Myocyte (in vitro differentiated cells): ENCODE results near the gene CASKIN1. TPM values are rescaled to one million over a fixed set of nuclear protein-coding genes. Genes with fewer than 3 reads are reported as not detected.
"Not testable (repeated sequence)": the region's sequence is repeated elsewhere in the genome, so short reads cannot be mapped to it uniquely, and the experiment has no call there.

Experiments
- DNase-seq: peaks from one replicate; pipeline ENCODE4 v3.0.0-alpha.2; 2012; ENCODE audit warnings: low read depth
- microRNA counts: library from miRNA; unstranded; fragments of <30 nt; microRNA quantifications from one replicate; lab custom pipeline; 2016
- microRNA-seq: library from miRNA; unstranded; fragments of <30 nt; microRNA quantifications from one replicate; pipeline ENCODE4, GENCODE V29; 2016
- total RNA-seq: library from RNA; depleted of rRNA; stranded (reverse); fragments of >200 nt; gene quantifications from 2 replicates; pipeline ENCODE4 v1.2.3, GENCODE V29; 2014

Gene CASKIN1
- total RNA-seq, 1 donor from 2014 or later, result 1.0 TPM

GRCh38 chr16:2143878-2144485 is 52.4 kb downstream of the CASKIN1 start:
- DNase-seq, result no peak

GRCh38 chr16:2142942-2143877 is 53.2 kb downstream of the CASKIN1 start:
- no peak for DNase-seq

DNA sequence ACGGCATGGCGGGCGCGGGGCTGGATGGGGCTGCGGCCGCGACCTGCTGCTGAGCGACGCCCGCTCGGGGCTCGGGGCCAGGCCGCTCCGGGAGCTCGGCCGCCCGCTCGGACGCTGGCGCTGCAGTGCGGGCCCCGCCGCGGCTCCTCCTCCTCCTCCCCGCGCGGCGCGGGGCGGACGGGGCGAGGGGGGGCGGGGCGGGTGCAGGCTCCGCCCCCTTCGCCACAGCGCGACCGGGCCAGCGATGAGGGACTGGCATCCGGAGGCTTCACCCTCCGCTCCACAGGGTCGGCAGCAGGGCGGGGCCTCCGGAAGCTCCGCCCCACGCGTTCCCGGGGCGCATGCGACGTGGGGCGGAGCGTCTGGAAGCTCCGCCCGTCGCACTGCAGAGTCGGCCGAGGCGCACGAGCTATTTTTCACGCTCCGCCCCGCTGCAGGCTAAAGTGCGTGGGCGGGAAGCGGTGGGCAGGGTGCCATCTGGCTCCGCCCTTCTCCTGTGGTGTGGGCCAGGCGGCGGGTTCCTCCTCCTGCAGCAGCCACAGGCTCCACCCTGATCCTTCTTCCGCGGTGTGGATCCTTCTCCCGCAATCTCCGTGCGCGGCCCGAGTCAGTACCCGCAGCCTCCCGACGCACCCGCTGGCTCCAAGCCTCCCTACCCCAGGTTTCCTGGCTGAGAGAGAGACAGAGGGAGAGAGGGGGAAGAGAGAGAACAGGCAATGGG is 60.5 kb downstream of the CASKIN1 start, which contains the start of gene PKD1:
Gene PKD1, minus strand, starts transcription at position 129 of the 721 bp plus-strand sequence. CDS start 209 bp downstream, outside the sequence.
- peak; percentile 88 for DNase-seq

GRCh38 chr16:2135071-2135470 is 61.3 kb downstream of the CASKIN1 start:
- not testable (repeated sequence) for DNase-seq

DNA sequence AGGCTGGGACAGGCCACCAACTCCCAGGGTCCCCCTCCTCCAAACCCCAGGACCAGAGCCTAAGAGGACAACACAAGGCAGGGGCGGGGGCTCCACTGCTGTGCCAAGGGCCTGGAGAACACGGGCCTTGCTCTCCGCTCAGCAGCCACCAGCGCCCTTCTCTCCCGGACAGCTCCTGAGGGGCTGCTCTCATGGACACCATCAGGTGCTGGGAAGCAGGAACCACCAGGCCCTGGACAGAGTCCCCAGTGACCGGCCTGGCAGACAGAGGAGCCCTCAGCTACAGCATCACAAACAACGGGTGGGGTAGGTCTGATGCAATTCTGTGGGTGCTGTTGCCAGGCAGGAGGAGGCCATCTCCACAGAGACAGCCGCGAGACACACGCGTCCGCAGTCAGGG is 62.6 kb downstream of the CASKIN1 start:
- DNase-seq, result not testable (repeated sequence)

- not testable (repeated sequence) for DNase-seq
These were observed 66.4 kb downstream of the CASKIN1 start for GRCh38 chr16:2129890-2130447.

GRCh38 chr16:2129251-2129650 is 67.2 kb downstream of the CASKIN1 start:
- peak; percentile 53 for DNase-seq

- peak; percentile 39 for DNase-seq
These were observed 68.7 kb downstream of the CASKIN1 start for GRCh38 chr16:2127630-2128280.

MicroRNA genes within 50 kb of the gene (microRNA counts, 767-probe panel; counts per million panel counts)
- microRNA hsa-miR-3180 (lab: Ali Mortazavi, UCI), result not detected
- not detected for microRNA hsa-miR-4516 (lab: Ali Mortazavi, UCI)

Small RNA genes lying within 50 kb of the gene (microRNA-seq; reads per million reads assigned to microRNA genes)
- gene MIR3180-5 (not detected), gene MIR4516 (not detected)

Other genes starting within 250 kb of the CASKIN1 start
- 4.0 and 5.8 TPM in 2 replicates for gene RPL3L, start 241.9 kb downstream of the CASKIN1 start, total RNA-seq
- 206 and 226 TPM in 2 replicates for gene NDUFB10, start 237.1 kb downstream of the CASKIN1 start, total RNA-seq
- gene RPS2, start 231.8 kb downstream of the CASKIN1 start, total RNA-seq, result 1,943 and 2,126 TPM in 2 replicates
- 0.24 TPM in 1 of 2 replicates, not detected in the other for gene RNF151, start 229.7 kb downstream of the CASKIN1 start, total RNA-seq
- gene TBL3, start 224.6 kb downstream of the CASKIN1 start, total RNA-seq, result 46.8 and 66.4 TPM in 2 replicates
- 1.1 and 3.1 TPM in 2 replicates for gene NOXO1, start 215.1 kb downstream of the CASKIN1 start, total RNA-seq
- gene GFER, start 212.4 kb downstream of the CASKIN1 start, total RNA-seq, result 19.9 and 22.6 TPM in 2 replicates
- gene SYNGR3, start 206.6 kb downstream of the CASKIN1 start, total RNA-seq, result 0.51 and 2.7 TPM in 2 replicates
- gene ZNF598, start 186.8 kb downstream of the CASKIN1 start, total RNA-seq, result 33.5 and 50.3 TPM in 2 replicates
- 0.29 and 0.83 TPM in 2 replicates for gene NPW, start 176.8 kb downstream of the CASKIN1 start, total RNA-seq
- 38.1 and 52.7 TPM in 2 replicates for gene NHERF2, start 169.7 kb downstream of the CASKIN1 start, total RNA-seq
- 17.3 and 25.7 TPM in 2 replicates for gene NTHL1, start 148.8 kb downstream of the CASKIN1 start, total RNA-seq
- gene TSC2, start 148.6 kb downstream of the CASKIN1 start, total RNA-seq, result 49.6 and 81.9 TPM in 2 replicates
- 180 and 198 TPM in 2 replicates for gene PKD1, start 60.7 kb downstream of the CASKIN1 start, total RNA-seq
- 0.91 and 1.9 TPM in 2 replicates for gene RAB26, start 48.0 kb downstream of the CASKIN1 start, total RNA-seq
- gene TRAF7, start 40.8 kb downstream of the CASKIN1 start, total RNA-seq, result 95.8 and 120 TPM in 2 replicates
- gene MLST8, start 8.8 kb upstream of the CASKIN1 start, total RNA-seq, result 30.3 and 46.9 TPM in 2 replicates
- 4.3 and 7.2 TPM in 2 replicates for gene BRICD5, start 14.3 kb upstream of the CASKIN1 start, total RNA-seq
- 47.8 and 49.0 TPM in 2 replicates for gene PGP, start 18.2 kb upstream of the CASKIN1 start, total RNA-seq
- gene E4F1, start 27.0 kb upstream of the CASKIN1 start, total RNA-seq, result 33.6 and 35.3 TPM in 2 replicates
- gene DNASE1L2, start 39.8 kb upstream of the CASKIN1 start, total RNA-seq, result 2.2 and 2.4 TPM in 2 replicates
- gene ECI1, start 55.0 kb upstream of the CASKIN1 start, total RNA-seq, result 39.6 and 46.4 TPM in 2 replicates
- 109 and 136 TPM in 2 replicates for gene RNPS1, start 71.5 kb upstream of the CASKIN1 start, total RNA-seq
- 7.0 and 12.1 TPM in 2 replicates for gene ABCA3, start 144.1 kb upstream of the CASKIN1 start, total RNA-seq
- 3.1 and 3.2 TPM in 2 replicates for gene CCNF, start 232.8 kb upstream of the CASKIN1 start, total RNA-seq